BE2C (cell line): ENCODE measurements around the gene GPX1.

Source experiments
- DNase-seq: peaks from one replicate; pipeline ENCODE4 v3.0.0-alpha.2; 2020
- H3K27me3 ChIP-seq: fragments of 250-450 bp; sonication (Bioruptor Pico); 2 replicates; pipeline ENCODE4 v1.5.1; 2020; ENCODE audit warnings: mild to moderate bottlenecking
- H3K36me3 ChIP-seq: fragments of 250-450 bp; sonication (Bioruptor Pico); 2 replicates; pipeline ENCODE4 v1.5.1; 2020; ENCODE audit warnings: mild to moderate bottlenecking
- H3K4me1 ChIP-seq: fragments of 250-450 bp; sonication (Bioruptor Pico); 2 replicates; pipeline ENCODE4 v1.5.1; 2020
- H3K4me3 ChIP-seq: 2 replicates; pipeline ENCODE4 v1.5.1; 2011; ENCODE audit warnings: low read depth, low read length
- H3K9me3 ChIP-seq: fragments of 250-450 bp; sonication (Bioruptor Pico); 2 replicates; pipeline ENCODE4 v1.5.1; 2020
- TF ChIP-seq, protein P1 (sequence below): IDR thresholded peaks from 2 replicates; pipeline ENCODE4 v1.5.1; 2012; ENCODE audit warnings: mild to moderate bottlenecking, low read depth, low read length

GPX1 gene

DNA sequence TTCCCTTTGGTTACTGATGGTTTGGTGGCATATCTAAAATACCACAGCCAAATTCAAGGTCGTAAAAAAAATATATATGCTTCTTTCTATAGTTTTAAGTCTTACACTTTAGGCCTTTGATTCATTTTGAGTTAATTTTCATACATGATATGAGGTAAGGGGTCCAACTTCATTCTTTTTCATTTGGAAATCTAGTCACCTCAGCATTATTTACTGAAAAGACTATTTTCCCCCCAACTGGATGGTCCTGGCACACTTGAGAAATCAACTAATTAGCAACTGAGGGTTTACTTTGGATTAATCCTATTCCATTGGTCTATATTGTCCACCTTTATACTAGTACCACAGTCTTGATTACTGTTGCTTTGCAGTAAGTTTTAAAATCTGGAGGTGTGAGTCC is 27.5 kb upstream of the GPX1 start:
- no peak for DNase-seq
- TF ChIP-seq, protein P1, sequence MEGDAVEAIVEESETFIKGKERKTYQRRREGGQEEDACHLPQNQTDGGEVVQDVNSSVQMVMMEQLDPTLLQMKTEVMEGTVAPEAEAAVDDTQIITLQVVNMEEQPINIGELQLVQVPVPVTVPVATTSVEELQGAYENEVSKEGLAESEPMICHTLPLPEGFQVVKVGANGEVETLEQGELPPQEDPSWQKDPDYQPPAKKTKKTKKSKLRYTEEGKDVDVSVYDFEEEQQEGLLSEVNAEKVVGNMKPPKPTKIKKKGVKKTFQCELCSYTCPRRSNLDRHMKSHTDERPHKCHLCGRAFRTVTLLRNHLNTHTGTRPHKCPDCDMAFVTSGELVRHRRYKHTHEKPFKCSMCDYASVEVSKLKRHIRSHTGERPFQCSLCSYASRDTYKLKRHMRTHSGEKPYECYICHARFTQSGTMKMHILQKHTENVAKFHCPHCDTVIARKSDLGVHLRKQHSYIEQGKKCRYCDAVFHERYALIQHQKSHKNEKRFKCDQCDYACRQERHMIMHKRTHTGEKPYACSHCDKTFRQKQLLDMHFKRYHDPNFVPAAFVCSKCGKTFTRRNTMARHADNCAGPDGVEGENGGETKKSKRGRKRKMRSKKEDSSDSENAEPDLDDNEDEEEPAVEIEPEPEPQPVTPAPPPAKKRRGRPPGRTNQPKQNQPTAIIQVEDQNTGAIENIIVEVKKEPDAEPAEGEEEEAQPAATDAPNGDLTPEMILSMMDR, result no peak
- H3K4me3 ChIP-seq, result no peak overlapping the region
- H3K27me3 ChIP-seq, result no peaks in the 10 kb centered on the region
- no peaks in the 10 kb centered on the region for H3K36me3 ChIP-seq
- H3K4me1 ChIP-seq, result no peaks in the 10 kb centered on the region
- no peaks in the 10 kb centered on the region for H3K9me3 ChIP-seq

DNA sequence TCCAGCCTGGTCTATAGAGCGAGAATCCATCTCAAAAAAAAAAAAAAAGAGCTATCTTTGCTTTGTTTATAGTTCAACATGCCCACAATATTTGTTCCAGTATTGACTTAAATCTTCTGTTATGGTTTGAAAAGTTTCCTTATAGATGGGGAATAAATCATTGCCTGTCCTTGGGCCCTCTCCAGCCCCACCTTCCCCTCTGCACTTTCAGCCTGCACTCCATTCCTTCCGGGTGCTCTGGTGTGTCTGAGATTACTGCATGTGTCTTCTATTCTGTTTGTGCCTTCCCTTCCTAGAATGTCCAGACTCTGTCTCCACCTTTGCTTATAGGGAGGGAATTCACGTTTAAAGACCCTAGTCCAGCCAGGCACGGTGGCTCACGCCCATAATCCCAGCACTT is 25.2 kb upstream of the GPX1 start:
- Histone ChIP-seq H3K36me3 (no peaks in the 10 kb centered on the region), H3K9me3 (no peaks in the 10 kb centered on the region), H3K4me1 (no peaks in the 10 kb centered on the region), H3K4me3 (no peak overlapping the region), H3K27me3 (no peaks in the 10 kb centered on the region)
- TF ChIP-seq, protein P1, result no peak
- DNase-seq, result no peak

DNA sequence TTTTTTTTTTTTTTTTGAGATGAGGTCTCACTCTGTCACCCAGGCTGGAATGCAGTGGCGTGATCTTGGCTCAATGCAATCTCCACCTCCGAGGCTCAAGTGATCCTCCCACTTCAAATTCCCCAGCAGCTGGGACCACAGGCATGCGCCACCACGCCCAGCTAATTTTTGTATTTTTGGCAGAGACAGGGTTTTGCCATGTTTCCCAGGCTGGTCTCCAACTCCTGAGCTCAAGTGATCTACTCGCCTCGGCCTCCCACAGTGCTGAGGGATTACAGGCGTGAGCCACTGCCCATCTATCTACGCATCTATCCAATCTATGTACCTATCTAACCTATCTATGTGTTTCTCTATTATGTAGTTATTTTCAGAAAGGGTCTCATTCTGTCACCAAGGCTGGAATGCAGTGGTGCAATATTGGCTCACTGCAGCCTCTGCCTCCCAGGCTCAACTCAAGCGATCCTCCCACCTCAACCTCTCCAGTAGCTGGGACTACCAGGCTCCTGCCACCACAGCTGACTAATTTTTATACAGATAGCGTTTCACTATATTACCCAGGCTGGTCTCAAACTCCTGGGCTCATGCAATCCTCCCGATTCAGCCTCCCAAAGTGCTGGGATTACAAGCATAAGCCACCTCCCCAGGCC is 20.2 kb upstream of the GPX1 start:
- H3K36me3 ChIP-seq, result peaks cover 2% of the 10 kb centered on the region
- H3K27me3 ChIP-seq, result no peaks in the 10 kb centered on the region
- TF ChIP-seq, protein P1, result no peak
- no peak overlapping the region for H3K4me3 ChIP-seq
- no peak for DNase-seq
- H3K4me1 ChIP-seq, result no peaks in the 10 kb centered on the region
- no peaks in the 10 kb centered on the region for H3K9me3 ChIP-seq

DNA sequence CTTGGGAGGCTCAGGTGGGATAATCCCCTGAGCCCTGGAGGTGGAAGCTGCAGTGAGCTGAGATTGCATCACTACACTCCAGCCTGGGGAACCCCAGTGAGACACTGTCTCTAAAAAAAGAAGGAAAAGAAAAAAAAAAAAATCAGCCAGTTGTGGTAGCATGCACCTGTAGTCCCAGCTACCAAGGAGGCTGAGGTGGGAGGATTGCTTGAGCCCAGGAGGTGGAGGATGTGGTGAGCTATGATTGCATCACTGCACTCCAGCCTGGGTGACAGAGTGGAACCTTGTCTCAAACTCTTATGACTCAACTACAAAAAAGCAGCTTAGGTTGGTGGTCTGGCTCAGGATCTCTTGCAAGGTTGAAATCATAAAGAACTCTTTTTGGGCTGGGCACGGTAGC is 19.3 kb upstream of the GPX1 start:
- DNase-seq, result no peak
- Histone ChIP-seq H3K36me3 (peaks cover 8% of the 10 kb centered on the region), H3K4me1 (no peaks in the 10 kb centered on the region), H3K4me3 (no peak overlapping the region), H3K9me3 (no peaks in the 10 kb centered on the region), H3K27me3 (no peaks in the 10 kb centered on the region)
- TF ChIP-seq, protein P1, result no peak

DNA sequence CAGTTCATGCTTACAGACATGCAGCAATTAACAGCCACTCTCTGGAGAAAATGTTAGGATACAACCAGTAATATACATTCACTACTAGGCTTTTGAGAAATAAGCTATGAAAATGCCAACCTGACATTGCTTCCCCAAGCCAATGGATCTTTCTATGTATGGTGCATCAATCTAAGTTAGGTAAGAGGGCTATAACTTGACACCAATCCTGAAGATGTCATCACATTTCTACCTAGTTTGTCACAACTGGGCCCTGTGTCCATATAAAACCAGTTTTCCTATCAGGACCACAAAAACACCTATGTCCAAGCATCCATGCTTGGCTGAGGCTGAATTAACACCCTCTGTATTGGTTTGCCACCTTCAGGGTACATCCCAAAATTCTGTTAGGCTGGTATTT is 13.8 kb upstream of the GPX1 start:
- Histone ChIP-seq H3K4me1 (no peaks in the 10 kb centered on the region), H3K9me3 (no peaks in the 10 kb centered on the region), H3K27me3 (no peaks in the 10 kb centered on the region), H3K4me3 (no peak overlapping the region), H3K36me3 (peaks cover 20% of the 10 kb centered on the region)
- DNase-seq, result no peak
- TF ChIP-seq, protein P1, result no peak

DNA sequence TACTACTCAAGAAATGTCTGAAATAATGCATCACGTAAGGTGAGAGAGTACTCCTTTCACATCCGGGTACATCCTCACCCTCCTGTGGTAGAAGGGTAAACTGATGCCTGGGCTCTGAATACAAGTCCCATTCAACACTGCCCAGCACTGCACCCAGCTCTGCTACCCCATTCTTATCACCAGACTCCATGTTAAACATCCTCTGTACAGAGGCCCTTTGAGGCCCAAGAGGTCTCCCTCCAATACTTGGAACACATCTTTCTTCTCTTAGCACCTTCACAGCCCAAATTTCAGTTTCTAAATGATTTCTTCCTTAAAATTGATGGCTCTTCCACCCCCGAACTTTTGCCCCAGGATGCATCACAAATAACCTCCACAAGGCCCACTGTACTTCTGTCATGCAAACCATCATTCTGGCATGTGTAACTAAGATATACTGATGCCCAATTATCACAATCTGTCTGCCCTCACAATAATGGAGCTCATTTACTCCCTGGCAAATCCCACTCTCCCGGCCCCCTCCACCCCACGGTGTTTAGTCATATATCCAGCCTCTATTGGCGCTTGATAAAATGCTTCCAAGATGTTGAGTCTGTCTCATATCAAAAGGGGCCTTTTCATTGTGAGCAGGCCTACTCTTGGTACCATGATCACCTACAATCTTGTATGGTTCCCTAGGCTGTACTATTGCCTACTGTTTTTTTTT is 12.6 kb upstream of the GPX1 start:
- H3K27me3 ChIP-seq, result no peaks in the 10 kb centered on the region
- H3K4me1 ChIP-seq, result no peaks in the 10 kb centered on the region
- no peaks in the 10 kb centered on the region for H3K9me3 ChIP-seq
- H3K4me3 ChIP-seq, result no peak overlapping the region
- TF ChIP-seq, protein P1, result no peak
- no peak for DNase-seq
- H3K36me3 ChIP-seq, result peaks cover 27% of the 10 kb centered on the region
